Lower leg skin (tissue), 3 donors: ENCODE results near the gene RAP2B.

Source experiments
- CTCF ChIP-seq, 3 donors: fragments of 450-650 bp; IDR thresholded peaks; one replicate each; pipeline ENCODE4 v1.5.1; 2016; ENCODE audit warnings: antibody characterized with exemption in 3 of 3, mild to moderate bottlenecking in 3 of 3, moderate library complexity in 2 of 3
- POLR2A ChIP-seq, 2 donors: fragments of 450-650 bp; IDR thresholded peaks; one replicate each; pipeline ENCODE4 v1.6.1; 2016 to 2017; ENCODE audit warnings: antibody characterized with exemption in 2 of 2, mild to moderate bottlenecking in 1 of 2, moderate library complexity in 1 of 2

- no peak for TF ChIP-seq CTCF (IDR thresholded peaks at IDR 0.05)
- peak in 1 of 2 donors; percentile 21 for TF ChIP-seq POLR2A (IDR thresholded peaks at IDR 0.05)
Measured at GRCh38 chr3:153161138-153161713, 800 bp upstream of the RAP2B start.
